Activated CD4-positive, alpha-beta T cell treated with anti-CD3 and anti-CD28 coated beads for 36 hours (primary cell): ENCODE results near the gene SEC31B. TPM values are rescaled to one million over a fixed set of nuclear protein-coding genes. Genes with fewer than 3 reads are reported as not detected.
A peak's percentile ranks its signal among the peaks of the same experiment; 100 is the strongest.

Source experiments
- ATAC-seq: fragments of 200-7000 bp; cut with Tn5 transposase; one replicate; pipeline ENCODE4 v1.10.0; 2021; ENCODE audit warnings: mild to moderate bottlenecking, moderate library complexity
- CTCF ChIA-PET: fragments of 350-600 bp; sonication (Branson Sonifier 250); formaldehyde crosslinking; loops from one replicate; lab custom pipeline; 2021; ENCODE audit warnings: antibody characterized with exemption; lab: Charles Lee
- POLR2A ChIA-PET: fragments of 350-600 bp; sonication (Branson Sonifier 250); formaldehyde crosslinking; loops from one replicate; lab custom pipeline; 2021; ENCODE audit warnings: antibody characterized with exemption, inconsistent platforms; lab: Charles Lee
- DNase-seq: peaks from one replicate; pipeline ENCODE4 v3.0.0-alpha.2; 2020
- H3K27ac Mint-ChIP-seq: one replicate; pipeline ENCODE4 v1.8.0; 2021; ENCODE audit warnings: mixed read lengths
- H3K27me3 Mint-ChIP-seq: one replicate; pipeline ENCODE4 v1.8.0; 2021; ENCODE audit warnings: mixed read lengths
- H3K36me3 Mint-ChIP-seq: one replicate; pipeline ENCODE4 v1.8.0; 2021; ENCODE audit warnings: low read depth, mixed read lengths
- H3K4me1 Mint-ChIP-seq: one replicate; pipeline ENCODE4 v1.8.0; 2021; ENCODE audit warnings: mixed read lengths
- H3K4me3 Mint-ChIP-seq: one replicate; pipeline ENCODE4 v1.8.0; 2021; ENCODE audit warnings: mild to moderate bottlenecking, moderate library complexity, mixed read lengths
- H3K9me3 Mint-ChIP-seq: one replicate; pipeline ENCODE4 v1.8.0; 2021; ENCODE audit warnings: low read depth, mixed read lengths
- intact Hi-C, 2 experiments: fragments of 100-400 bp; cut with DNase I in 1 of 2; cut with micrococcal nuclease in 1 of 2; formaldehyde crosslinking; loops; one replicate each; pipeline versions ENCODE4 v1.14.2 to v1.15.1; 2022 to 2024; cut with DNase I, micrococcal nuclease
- total RNA-seq, 2 experiments: library from RNA; stranded (reverse); gene quantifications; one replicate each; pipeline ENCODE4 v1.2.3, GENCODE V29; 2021

The SEC31B gene
- total RNA-seq, 2 experiments from 2014 or later: 36.0 to 36.7 TPM

DNA sequence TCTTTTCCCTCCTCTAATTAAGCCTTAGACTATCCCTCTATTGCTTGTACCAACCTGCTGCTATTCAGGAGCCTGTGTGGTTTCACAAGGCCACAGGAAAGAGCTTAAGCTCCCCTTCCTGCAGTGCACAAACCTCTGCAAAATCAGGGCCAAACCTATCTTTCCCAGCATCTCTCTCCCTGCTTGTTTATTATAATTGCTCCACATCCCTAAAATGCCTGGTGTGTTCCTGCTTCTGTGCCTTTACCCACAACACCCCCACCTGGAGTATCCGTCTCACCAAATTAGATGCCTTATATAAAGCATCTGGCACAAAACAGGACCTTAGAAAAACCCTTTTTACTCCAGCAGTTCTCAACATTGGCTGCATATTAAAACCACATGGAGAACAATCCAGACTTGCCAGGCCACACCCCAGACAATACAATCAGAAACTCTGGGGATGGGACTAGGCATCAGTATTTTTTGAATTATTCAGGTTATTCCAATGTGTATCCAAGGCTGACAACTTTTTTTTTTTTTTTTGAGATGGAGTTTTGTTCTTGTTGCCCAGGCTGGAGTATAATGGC lies 16.7 kb downstream of the SEC31B start:
- Mint-ChIP-seq H3K4me3 (no peak overlapping the region), H3K9me3 (no peaks in the 10 kb centered on the region), H3K4me1 (peaks cover 22% of the 10 kb centered on the region), H3K27ac (no peak overlapping the region), H3K27me3 (no peaks in the 10 kb centered on the region), H3K36me3 (peaks cover 65% of the 10 kb centered on the region)
- intact Hi-C loops: no loop called here
- ATAC-seq (no peak), DNase-seq (no peak)
- CTCF ChIA-PET: interaction anchor here (2.7 to 7.7 kb wide), 2 partner anchors 7 to 21 kb away, joined by 13 to 38 read pairs; no protein-coding TSS in a partner anchor
- POLR2A ChIA-PET: no interaction called here

DNA sequence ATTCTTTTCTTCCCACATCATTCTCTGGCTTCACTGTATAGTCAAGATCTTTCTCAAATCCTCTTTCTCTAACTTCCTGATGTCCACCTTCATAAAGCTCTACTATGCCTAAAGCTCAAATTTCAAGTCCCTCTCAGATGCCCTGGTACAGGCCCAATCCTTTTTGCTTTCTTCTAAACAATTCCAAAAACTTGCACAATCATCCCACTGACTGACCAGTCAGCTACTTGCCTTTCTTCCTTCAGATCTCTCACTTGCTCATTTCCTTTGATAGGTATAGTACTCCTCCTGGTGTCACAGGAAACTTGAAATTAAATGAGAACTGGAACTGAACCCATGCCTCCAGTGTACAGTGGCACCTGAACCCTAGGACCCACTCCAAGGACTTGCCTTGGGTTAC lies 18.2 kb downstream of the SEC31B start:
- ChIA-PET CTCF (interaction anchor here (0.6 to 7.7 kb wide), 6 partner anchors 9 to 68 kb away, joined by 3 to 38 read pairs (median 4); no protein-coding TSS in a partner anchor), POLR2A (no interaction called here)
- Mint-ChIP-seq H3K4me3 (no peak overlapping the region), H3K36me3 (peaks cover 60% of the 10 kb centered on the region), H3K27me3 (no peaks in the 10 kb centered on the region), H3K9me3 (no peaks in the 10 kb centered on the region), H3K27ac (no peak overlapping the region), H3K4me1 (peaks cover 11% of the 10 kb centered on the region)
- DNase-seq: no peak
- ATAC-seq: no peak
- intact Hi-C loops: no loop called here

DNA sequence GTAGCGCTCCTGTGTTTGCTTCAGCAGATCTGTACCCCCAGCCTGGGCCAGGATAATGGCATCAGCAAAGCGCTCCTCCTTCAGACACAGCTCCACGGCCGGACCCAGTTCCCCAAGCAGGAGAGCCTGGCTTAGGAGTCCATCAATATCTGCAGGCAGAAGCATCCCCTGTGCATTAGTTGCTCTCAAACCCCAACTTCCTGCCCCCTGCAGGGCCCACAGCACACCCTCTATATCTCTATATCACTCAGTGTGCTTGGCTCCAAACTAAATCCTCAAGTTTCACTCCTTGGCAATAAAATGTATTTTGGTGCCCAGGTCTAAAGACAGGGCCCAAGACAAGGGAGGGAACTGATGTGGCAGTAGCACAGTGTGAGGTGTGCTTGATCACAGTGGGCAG lies 21.6 kb downstream of the SEC31B start:
- no peak for ATAC-seq
- no peak overlapping the region for H3K4me3 Mint-ChIP-seq
- H3K27ac Mint-ChIP-seq: no peak overlapping the region
- CTCF ChIA-PET: interaction anchor here (0.6 to 7.7 kb wide), 4 partner anchors 12 to 94 kb away, joined by 4 to 38 read pairs (median 6); no protein-coding TSS in a partner anchor
- peaks cover 5% of the 10 kb centered on the region for H3K4me1 Mint-ChIP-seq
- DNase-seq: no peak
- intact Hi-C loops: no loop called here
- H3K36me3 Mint-ChIP-seq: peaks cover 62% of the 10 kb centered on the region
- H3K27me3 Mint-ChIP-seq: no peaks in the 10 kb centered on the region
- POLR2A ChIA-PET: no interaction called here
- H3K9me3 Mint-ChIP-seq: no peaks in the 10 kb centered on the region

DNA sequence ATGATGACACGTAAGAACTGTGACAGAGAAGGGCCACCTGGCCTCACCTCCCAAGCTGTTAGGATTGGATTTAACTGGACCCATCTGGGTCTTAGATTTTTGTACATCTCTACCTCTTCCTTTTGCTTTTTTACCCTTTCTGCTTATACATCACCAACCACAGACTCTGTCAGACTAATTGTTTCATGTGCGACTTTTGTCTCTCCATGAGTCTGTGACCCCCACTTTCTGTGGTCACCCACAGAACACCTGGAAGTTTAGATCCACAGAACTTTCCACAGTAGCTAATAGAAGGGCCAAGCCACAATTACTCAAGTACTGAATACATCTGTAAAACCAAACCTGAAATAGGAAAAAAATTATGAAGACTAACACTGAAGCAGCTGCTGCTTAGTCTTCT lies 23.1 kb downstream of the SEC31B start:
- H3K9me3 Mint-ChIP-seq: no peaks in the 10 kb centered on the region
- DNase-seq: peak; percentile 20
- ChIA-PET CTCF (interaction anchor here (0.8 to 7.7 kb wide), 5 partner anchors 9 to 22 kb away, joined by 3 to 67 read pairs (median 15); no protein-coding TSS in a partner anchor), POLR2A (no interaction called here)
- H3K27me3 Mint-ChIP-seq: no peaks in the 10 kb centered on the region
- no peak overlapping the region for H3K4me3 Mint-ChIP-seq
- H3K4me1 Mint-ChIP-seq: peaks cover 5% of the 10 kb centered on the region
- H3K27ac Mint-ChIP-seq: peak overlapping the region; percentile 62
- peak; percentile 53 for ATAC-seq
- H3K36me3 Mint-ChIP-seq: peaks cover 52% of the 10 kb centered on the region
- intact Hi-C loops: no loop called here

DNA sequence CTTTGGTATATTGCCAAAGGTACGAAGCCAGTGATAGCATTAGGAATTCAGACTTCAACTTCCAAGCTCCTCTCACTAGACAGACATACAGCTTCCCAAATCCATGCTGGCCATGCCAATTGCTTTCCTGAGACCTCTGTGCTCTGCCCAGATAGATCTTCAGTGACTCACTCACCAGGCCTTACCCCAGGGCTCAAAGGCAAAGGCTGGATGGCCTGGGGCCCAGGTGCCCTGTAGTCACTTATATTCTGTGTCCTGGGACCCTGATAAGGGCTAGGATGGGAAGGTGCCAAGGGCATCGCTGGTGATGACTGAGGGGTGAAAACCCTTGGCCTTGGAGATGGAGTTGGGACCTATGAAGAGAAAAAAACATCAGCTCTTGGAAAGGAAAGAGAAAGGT lies 29.1 kb downstream of the SEC31B start:
- ATAC-seq (no peak), DNase-seq (no peak)
- H3K9me3 Mint-ChIP-seq: no peaks in the 10 kb centered on the region
- no peak overlapping the region for H3K4me3 Mint-ChIP-seq
- ChIA-PET CTCF (interaction anchor here (0.6 to 1.2 kb wide), 2 partner anchors 28 to 265 kb away, joined by 3 to 4 read pairs; no protein-coding TSS in a partner anchor), POLR2A (no interaction called here)
- intact Hi-C loops: no loop called here
- H3K27ac Mint-ChIP-seq: no peak overlapping the region
- H3K4me1 Mint-ChIP-seq: no peaks in the 10 kb centered on the region
- no peaks in the 10 kb centered on the region for H3K27me3 Mint-ChIP-seq
- peaks cover 38% of the 10 kb centered on the region for H3K36me3 Mint-ChIP-seq

DNA sequence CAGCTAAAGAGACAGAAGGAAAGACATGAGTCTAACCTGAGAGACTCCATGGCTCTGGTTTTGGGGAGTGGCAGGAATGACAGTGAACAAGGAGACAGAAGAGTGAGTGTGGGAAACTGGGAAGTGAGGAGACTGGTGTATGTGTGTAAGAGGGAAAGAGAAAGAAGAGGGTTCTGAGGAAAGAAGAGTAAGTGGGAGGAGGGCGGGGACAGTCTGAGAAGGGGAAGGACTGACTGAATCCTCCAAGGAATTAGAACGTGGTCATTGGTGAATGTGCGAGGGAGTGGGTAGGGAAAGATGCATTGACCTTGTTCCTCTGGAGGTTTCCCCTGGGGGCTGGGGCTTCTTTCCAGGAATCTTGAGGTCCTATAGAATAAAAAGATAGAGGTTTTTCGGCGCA lies 30.3 kb downstream of the SEC31B start:
- CTCF ChIA-PET: interaction anchor here (1.2 kb wide), 1 partner anchor 35 kb away, joined by 3 read pairs; no protein-coding TSS in a partner anchor
- H3K4me3 Mint-ChIP-seq: no peak overlapping the region
- H3K4me1 Mint-ChIP-seq: no peaks in the 10 kb centered on the region
- intact Hi-C loops: no loop called here
- no peaks in the 10 kb centered on the region for H3K27me3 Mint-ChIP-seq
- DNase-seq (no peak), ATAC-seq (no peak)
- H3K9me3 Mint-ChIP-seq: no peaks in the 10 kb centered on the region
- POLR2A ChIA-PET: no interaction called here
- no peak overlapping the region for H3K27ac Mint-ChIP-seq
- peaks cover 33% of the 10 kb centered on the region for H3K36me3 Mint-ChIP-seq

DNA sequence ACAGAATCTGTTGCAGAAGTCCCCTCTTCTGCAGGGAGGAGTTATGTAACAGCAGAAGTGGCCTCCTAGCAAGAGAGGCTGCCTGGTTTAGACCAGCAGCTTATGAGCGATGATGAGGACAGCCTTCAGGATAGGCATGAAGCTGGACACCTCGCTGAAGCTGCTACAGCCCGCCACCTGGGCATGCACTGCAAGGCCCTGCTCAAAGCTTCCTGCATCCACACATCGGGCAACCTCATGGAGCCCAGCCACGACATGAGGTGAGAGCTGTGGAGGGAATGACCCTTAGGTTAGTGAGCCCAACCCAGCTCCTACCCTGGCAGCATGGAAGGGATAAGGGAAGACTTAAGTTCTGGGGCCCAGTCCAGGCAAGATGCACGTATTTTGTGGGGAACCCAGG lies 32.1 kb downstream of the SEC31B start:
- CTCF ChIA-PET: interaction anchor here (0.6 to 1.3 kb wide), 4 partner anchors 10 to 176 kb away, joined by 3 to 5 read pairs (median 3); no protein-coding TSS in a partner anchor
- DNase-seq (no peak), ATAC-seq (no peak)
- no peaks in the 10 kb centered on the region for H3K27me3 Mint-ChIP-seq
- no peak overlapping the region for H3K4me3 Mint-ChIP-seq
- intact Hi-C loops: no loop called here
- no peaks in the 10 kb centered on the region for H3K9me3 Mint-ChIP-seq
- POLR2A ChIA-PET: interaction anchor here (0.5 kb wide), 1 partner anchor 114 kb away, joined by 3 read pairs; no protein-coding TSS in a partner anchor
- H3K27ac Mint-ChIP-seq: no peak overlapping the region
- no peaks in the 10 kb centered on the region for H3K4me1 Mint-ChIP-seq
- peaks cover 23% of the 10 kb centered on the region for H3K36me3 Mint-ChIP-seq

DNA sequence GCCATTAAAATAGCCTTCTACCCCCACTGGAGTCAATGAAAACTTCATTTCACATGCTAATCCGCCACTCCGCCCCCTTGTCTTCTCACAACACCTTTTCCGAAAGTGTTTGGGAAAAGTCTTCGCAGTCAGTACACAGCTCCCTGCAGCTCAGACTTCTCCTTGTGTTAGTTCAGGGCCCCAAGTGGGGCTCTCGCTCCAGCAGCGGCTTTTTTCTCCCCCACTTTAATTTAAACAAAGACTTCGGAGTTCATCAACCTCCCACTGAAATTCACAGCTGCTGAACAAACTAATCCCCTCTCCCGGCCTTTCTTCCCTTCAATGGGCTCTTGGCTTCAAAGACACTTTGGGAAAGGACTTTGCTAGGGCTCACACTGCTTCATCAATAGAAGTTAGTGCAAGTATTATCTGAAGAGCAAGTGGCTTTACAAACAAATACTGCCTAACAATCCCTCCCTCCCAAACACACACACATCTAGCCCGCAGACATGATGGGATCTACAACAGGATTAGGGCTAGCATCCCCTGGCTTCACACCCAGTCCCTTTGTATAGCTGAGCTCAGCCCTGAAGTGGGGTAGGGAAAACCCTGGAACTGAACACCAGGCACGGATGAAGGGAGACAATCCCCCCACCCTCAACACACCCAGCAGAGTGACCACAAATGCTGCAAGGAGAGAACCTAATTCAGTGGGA lies 33.7 kb downstream of the SEC31B start:
- ATAC-seq (no peak), DNase-seq (no peak)
- Mint-ChIP-seq H3K36me3 (peaks cover 16% of the 10 kb centered on the region), H3K4me1 (peaks cover 5% of the 10 kb centered on the region), H3K27me3 (peaks cover 2% of the 10 kb centered on the region), H3K4me3 (no peak overlapping the region), H3K9me3 (no peaks in the 10 kb centered on the region), H3K27ac (no peak overlapping the region)
- CTCF ChIA-PET: interaction anchor here (0.7 to 6.5 kb wide), 5 partner anchors 9 to 307 kb away, joined by 3 to 131 read pairs (median 67); partner anchors contain the start of gene SEC31B
- POLR2A ChIA-PET: no interaction called here
- intact Hi-C loops: no loop called here

DNA sequence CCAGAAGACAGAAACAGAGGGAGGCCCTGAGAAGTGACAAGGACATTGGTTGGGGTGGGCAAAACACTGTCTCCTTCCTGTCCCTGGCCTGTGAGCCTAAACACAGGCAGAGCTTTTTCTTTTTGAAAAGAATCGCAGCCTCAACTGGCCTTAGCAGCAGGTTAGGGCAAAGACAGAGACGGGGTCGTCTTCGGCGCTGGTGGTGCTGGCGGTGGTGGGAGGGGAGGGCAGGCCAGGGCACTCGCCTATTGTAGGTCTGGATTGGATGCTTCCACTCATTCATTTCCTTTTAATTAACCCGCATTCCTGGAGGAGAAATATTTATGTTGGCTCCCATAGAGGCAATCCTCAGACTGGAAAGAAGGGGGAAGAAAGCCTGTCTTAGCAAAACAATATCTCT lies 34.3 kb downstream of the SEC31B start:
- Mint-ChIP-seq H3K27me3 (peaks cover 4% of the 10 kb centered on the region), H3K36me3 (peaks cover 15% of the 10 kb centered on the region), H3K4me1 (peaks cover 5% of the 10 kb centered on the region), H3K9me3 (no peaks in the 10 kb centered on the region), H3K27ac (no peak overlapping the region), H3K4me3 (no peak overlapping the region)
- DNase-seq: no peak
- ATAC-seq: no peak
- ChIA-PET POLR2A (no interaction called here), CTCF (interaction anchor here (0.7 to 6.5 kb wide), 4 partner anchors 9 to 306 kb away, joined by 3 to 131 read pairs (median 82); partner anchors contain the start of gene SEC31B)
- intact Hi-C loops: no loop called here

DNA sequence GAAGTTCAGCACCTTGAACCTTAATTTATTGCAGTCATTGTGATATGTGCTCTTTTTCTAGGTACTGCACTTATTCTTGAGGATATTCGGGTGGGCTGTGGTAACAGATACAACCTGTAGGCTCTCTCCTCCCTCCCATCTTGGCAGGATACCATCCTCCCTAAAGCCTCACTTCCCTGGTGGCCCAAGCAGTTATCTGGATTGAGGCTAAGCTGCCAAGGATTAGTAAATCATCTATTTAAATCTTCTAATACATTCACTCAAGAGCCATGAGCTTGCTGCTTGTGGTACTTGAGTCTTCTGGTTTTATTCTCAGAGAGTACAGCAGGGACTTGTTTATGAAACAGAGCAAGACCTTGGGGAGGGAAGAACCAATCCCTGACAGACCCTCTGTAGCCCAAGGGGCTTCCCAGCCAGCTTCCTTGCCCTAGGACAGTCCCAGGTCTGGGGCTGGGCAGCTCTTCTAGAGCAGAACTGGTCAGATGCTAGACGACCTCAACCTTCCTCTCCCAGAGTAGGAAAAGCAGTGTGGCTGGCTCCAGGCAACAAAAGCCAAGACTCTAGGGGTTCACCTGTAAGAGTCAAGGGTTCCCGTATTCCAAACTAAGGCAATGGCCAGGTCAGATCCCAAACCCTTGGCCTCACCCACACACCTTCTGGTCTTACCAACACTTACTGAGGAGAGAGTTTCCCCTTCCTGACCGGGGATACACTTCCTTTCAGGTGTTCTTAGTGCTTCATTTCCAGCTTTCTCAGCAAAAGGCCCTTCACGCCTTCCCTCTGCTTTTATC lies 35.6 kb downstream of the SEC31B start:
- intact Hi-C loops: no loop called here
- no peak overlapping the region for H3K27ac Mint-ChIP-seq

DNA sequence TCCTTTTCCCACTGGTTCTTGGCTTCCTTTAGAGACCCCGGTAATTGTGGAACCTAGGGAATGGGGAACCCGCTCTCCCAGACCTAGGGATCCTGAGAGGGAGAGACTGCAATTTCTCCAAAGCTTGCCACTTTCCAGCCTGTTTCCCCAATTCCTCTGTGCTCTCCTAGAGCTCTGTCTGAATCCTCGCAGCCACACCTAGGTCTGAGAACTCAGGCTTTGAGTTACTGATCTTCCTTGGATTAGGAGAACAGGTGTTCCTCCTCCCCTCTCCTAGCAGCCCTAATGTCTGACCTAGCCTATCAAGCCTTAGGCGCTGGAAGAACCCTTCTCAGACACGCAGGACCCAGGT lies 36.9 kb downstream of the SEC31B start:
- Mint-ChIP-seq H3K9me3 (no peaks in the 10 kb centered on the region), H3K27ac (no peak overlapping the region), H3K36me3 (peaks cover 2% of the 10 kb centered on the region), H3K4me1 (peaks cover 5% of the 10 kb centered on the region), H3K4me3 (peak overlapping the region; percentile 71), H3K27me3 (peaks cover 13% of the 10 kb centered on the region)
- intact Hi-C loops: loop anchor here (1.0 kb wide), 3 partner anchors 25 to 35 kb away; no protein-coding TSS in a partner anchor
- no peak for DNase-seq
- CTCF ChIA-PET: interaction anchor here (0.6 to 6.5 kb wide), 33 partner anchors 9 to 1376 kb away, joined by 3 to 131 read pairs (median 5); partner anchors contain the start of genes DPCD, HIF1AN, POLL and SCD
- POLR2A ChIA-PET: interaction anchor here (0.6 to 1.2 kb wide), 4 partner anchors 26 to 139 kb away, joined by 3 to 5 read pairs (median 3); no protein-coding TSS in a partner anchor
- no peak for ATAC-seq

More for the DNA sequence above, 35.6 kb downstream of the SEC31B start:
- DNase-seq (no peak), ATAC-seq (no peak)
- POLR2A ChIA-PET: no interaction called here
- CTCF ChIA-PET: interaction anchor here (0.6 to 6.5 kb wide), 8 partner anchors 10 to 52 kb away, joined by 3 to 131 read pairs (median 20); partner anchors contain the start of genes HIF1AN and SEC31B
- peaks cover 5% of the 10 kb centered on the region for H3K4me1 Mint-ChIP-seq
- H3K27me3 Mint-ChIP-seq: peaks cover 10% of the 10 kb centered on the region
- H3K9me3 Mint-ChIP-seq: no peaks in the 10 kb centered on the region
- H3K36me3 Mint-ChIP-seq: peaks cover 6% of the 10 kb centered on the region
- no peak overlapping the region for H3K4me3 Mint-ChIP-seq
